K562 (cell line): ENCODE data around the gene EFNA2. TPM values are rescaled to one million over a fixed set of nuclear protein-coding genes. Genes with fewer than 3 reads are reported as not detected.

Experiments
- ELF1 ChIP-seq: fragments of 200-800 bp; sonication (Bioruptor generic); IDR thresholded peaks from 2 replicates; pipeline ENCODE4 v1.6.1; 2016; ENCODE audit warnings: missing genetic modification characterization, missing compliant biosample characterization
- ELF2 ChIP-seq: fragments of 250-450 bp; sonication (Bioruptor Pico); IDR thresholded peaks from 2 replicates; pipeline ENCODE4 v1.5.0; 2021; ENCODE audit warnings: mild to moderate bottlenecking
- EP400 ChIP-seq: fragments of 450-650 bp; IDR thresholded peaks from 2 replicates; pipeline ENCODE4 v1.6.1; 2017; ENCODE audit warnings: antibody characterized with exemption, mild to moderate bottlenecking, moderate library complexity
- FOXA1 ChIP-seq: fragments of 450-650 bp; IDR thresholded peaks from 2 replicates; pipeline ENCODE4 v1.6.1; 2016; ENCODE audit warnings: mild to moderate bottlenecking, borderline replicate concordance
- MAFG ChIP-seq: fragments of 450-650 bp; conservative IDR thresholded peaks from 2 replicates; pipeline ENCODE4 v1.6.1; 2016; ENCODE audit warnings: missing genetic modification characterization, missing compliant biosample characterization
- MBD2 ChIP-seq: sonication (generic); IDR thresholded peaks from 2 replicates; pipeline ENCODE4 v1.6.1; 2016; ENCODE audit warnings: low read depth, borderline replicate concordance
- NEUROD1 ChIP-seq: fragments of 150-350 bp; IDR thresholded peaks from 2 replicates; pipeline ENCODE4 v1.6.1; 2014; ENCODE audit warnings: borderline replicate concordance, low read length, low read depth; ENCODE audit not compliant: partially characterized antibody
- NFIC ChIP-seq: fragments of 450-650 bp; IDR thresholded peaks from 2 replicates; pipeline ENCODE4 v1.6.1; 2017; ENCODE audit warnings: mild to moderate bottlenecking, inconsistent platforms
- NFRKB ChIP-seq: fragments of 450-650 bp; IDR thresholded peaks from 2 replicates; pipeline ENCODE4 v1.6.1; 2016; ENCODE audit warnings: low read depth
- PCBP2 ChIP-seq: fragments of 200-400 bp; formaldehyde crosslinking; IDR thresholded peaks from 2 replicates; pipeline ENCODE4 v1.6.1; 2018; ENCODE audit warnings: low read length, low read depth, mild to moderate bottlenecking, moderate library complexity; ENCODE audit not compliant: poor library complexity, severe bottlenecking
- PKNOX1 ChIP-seq: fragments of 450-650 bp; IDR thresholded peaks from 2 replicates; pipeline ENCODE4 v1.6.1; 2016
- PURB ChIP-seq: sonication (generic); formaldehyde crosslinking; IDR thresholded peaks from 2 replicates; pipeline ENCODE4 v1.9.0; 2021; ENCODE audit warnings: low read depth, mild to moderate bottlenecking, missing genetic modification reagents
- SIN3A ChIP-seq, 2 experiments: fragments of 150-350 bp in 1 of 2; IDR thresholded peaks; 2 replicates each; pipeline ENCODE4 v1.6.1; 2011 to 2016; ENCODE audit warnings: borderline replicate concordance in 2 of 2, low read depth in 2 of 2, low read length in 2 of 2, mild to moderate bottlenecking in 2 of 2, moderate library complexity in 2 of 2; ENCODE audit not compliant: control insufficient read depth in 1 of 2
- SP1 ChIP-seq: sonication (generic); formaldehyde crosslinking; IDR thresholded peaks from 2 replicates; pipeline ENCODE4 v1.8.1; 2022; ENCODE audit warnings: mild to moderate bottlenecking, missing genetic modification reagents
- SRF ChIP-seq, 2 experiments: fragments of 250-450, 450-650 bp in 1 of 2; sonication (Bioruptor Pico) in 1 of 2; sonication (generic) in 1 of 2; formaldehyde crosslinking; IDR thresholded peaks; 2 replicates each; pipeline versions ENCODE4 v1.5.0 to v1.5.1; 2020 to 2022; ENCODE audit warnings: mild to moderate bottlenecking in 1 of 2, missing genetic modification reagents in 1 of 2
- TFAM ChIP-seq: fragments of 250-450 bp; sonication (Bioruptor Pico); conservative IDR thresholded peaks from 2 replicates; pipeline ENCODE4 v1.5.0; 2021; ENCODE audit warnings: mild to moderate bottlenecking, moderate library complexity
- ZBTB1 ChIP-seq: sonication (generic); formaldehyde crosslinking; IDR thresholded peaks from 2 replicates; pipeline ENCODE4 v1.8.1; 2023; ENCODE audit warnings: missing genetic modification reagents, low read depth, mild to moderate bottlenecking, borderline replicate concordance
- ZBTB2 ChIP-seq: fragments of 450-650 bp; IDR thresholded peaks from 2 replicates; pipeline ENCODE4 v1.6.1; 2016; ENCODE audit warnings: antibody characterized with exemption
- ZNF175 ChIP-seq: fragments of 200-800 bp; sonication (Bioruptor generic); IDR thresholded peaks from 2 replicates; pipeline ENCODE4 v1.6.1; 2016; ENCODE audit warnings: low read depth, mild to moderate bottlenecking, missing genetic modification characterization, missing compliant biosample characterization
- ZNF263 ChIP-seq: sonication (generic); formaldehyde crosslinking; IDR thresholded peaks from 2 replicates; pipeline ENCODE4 v1.8.0; 2022; ENCODE audit warnings: mild to moderate bottlenecking, missing genetic modification reagents, borderline replicate concordance
- ZNF274 ChIP-seq: IDR thresholded peaks from 2 replicates; pipeline ENCODE4 v1.6.1; 2011; ENCODE audit warnings: low read depth, mild to moderate bottlenecking, low read length, moderate library complexity, borderline replicate concordance
- ZNF280A ChIP-seq: fragments of 450-650 bp; IDR thresholded peaks from 2 replicates; pipeline ENCODE4 v1.6.1; 2018; ENCODE audit warnings: mild to moderate bottlenecking, low read depth; ENCODE audit not compliant: partially characterized antibody
- ZNF431 ChIP-seq: sonication (generic); formaldehyde crosslinking; IDR thresholded peaks from 2 replicates; pipeline ENCODE4 v1.8.0; 2022; ENCODE audit warnings: mild to moderate bottlenecking, missing genetic modification reagents
- polyA plus RNA-seq, 8 experiments: library from polyadenylated mRNA; depleted of rRNA in 4 of 8; stranded (reverse) in 5 of 8; unstranded in 3 of 8; fragments of >200 nt; fragmentation: Nextera tagmentation in 2 of 8; fragmentation: Illumina TruSeq in 1 of 8; extraction: Ambion mirVana in 2 of 8; extraction: Trizol in 1 of 8; gene quantifications; 2 replicates each; pipeline versions ENCODE4 v1.2.1 to v1.2.3, GENCODE V29; 2011 to 2014; ENCODE audit warnings: inconsistent platforms in 1 of 8, missing spikeins in 1 of 8
- total RNA-seq, 7 experiments: library from RNA; depleted of rRNA in 6 of 7; stranded (reverse); fragments of >200 nt in 6 of 7; fragmentation: Illumina TruSeq in 2 of 7; extraction: Trizol in 2 of 7; gene quantifications; 2 replicates each; pipeline versions ENCODE4 v1.2.1 to v1.2.3, GENCODE V29; 2011 to 2021; ENCODE audit warnings: low replicate concordance in 1 of 7

EFNA2 gene
- total and polyA plus RNA-seq, 9 of the 15 experiments (the other 6 are each of a cell fraction or from before 2014, with no cell fraction given) = 0.11 to 0.44 (median 0.15) TPM; not detected in 6

GRCh38 chr19:1269478-1270212 is 16.0 kb upstream of the EFNA2 start (continued):
- peak; percentile 66; the same call in 1 of the 2 replicates for TF ChIP-seq SP1 (CRISPR knock-in tag)
- TF ChIP-seq ELF1 (tag) = peak; percentile 42; the same call in 1 of the 2 replicates
- no peak for TF ChIP-seq ZBTB1 (CRISPR knock-in tag)
- no peak for TF ChIP-seq ZNF175
- no peak for TF ChIP-seq FOXA1
- 0 out of 4 replicates have a peak, but pooled peaks of 1 of the 2 experiments have one; percentile 54 for TF ChIP-seq SRF (CRISPR knock-in tag; IDR thresholded peaks at IDR 0.05)
- TF ChIP-seq MBD2 = no peak
- no peak for TF ChIP-seq NEUROD1
- 0 out of 2 replicates have a peak, but pooled peaks have one; percentile 22 for TF ChIP-seq ELF2
- TF ChIP-seq PCBP2 = no peak
- peak; percentile 80; the same call in 1 of the 2 replicates for TF ChIP-seq EP400
- TF ChIP-seq ZNF263 (CRISPR knock-in tag) = peak; percentile 30
- no peak for TF ChIP-seq PURB (CRISPR knock-in tag)
- no peak for TF ChIP-seq ZNF280A
- no peak for TF ChIP-seq ZNF274
- TF ChIP-seq SIN3A (IDR thresholded peaks at IDR 0.05; ENCODE audit: borderline replicate concordance in 2 of 2, control insufficient read depth in 1 of 2, low read depth in 2 of 2, low read length in 2 of 2) = peak; percentile 71 to 86; a peak in 2 of 4 replicates
- TF ChIP-seq ZBTB2 = peak; percentile 69; the same call in 1 of the 2 replicates
- TF ChIP-seq PKNOX1 = peak; percentile 12; the same call in 1 of the 2 replicates
- TF ChIP-seq MAFG (tag) = no peak
- no peak for TF ChIP-seq TFAM (CRISPR knock-in tag)
- TF ChIP-seq NFRKB = no peak
- peak; percentile 74 for TF ChIP-seq NFIC
- TF ChIP-seq ZNF431 (CRISPR knock-in tag) = 0 out of 2 replicates have a peak, but pooled peaks have one; percentile 36
